PFSK-1 (cell line): ENCODE results near the gene TAAR8.

Experiments used
- FOXP2 ChIP-seq: optimal IDR thresholded peaks from 2 replicates; pipeline ENCODE3; 2011; ENCODE audit warnings: borderline replicate concordance, control low read depth, inconsistent platforms; ENCODE audit not compliant: insufficient read depth; ENCODE audit errors: extremely low read length, extremely low read depth
- POLR2AphosphoS5 ChIP-seq: IDR thresholded peaks from 2 replicates; pipeline ENCODE4 v1.6.1; 2012; ENCODE audit warnings: low read depth, mild to moderate bottlenecking, control low read depth, low read length, moderate library complexity
- SIN3A ChIP-seq: IDR thresholded peaks from 2 replicates; pipeline ENCODE4 v1.6.1; 2012; ENCODE audit warnings: mild to moderate bottlenecking, low read length, moderate library complexity, borderline replicate concordance; ENCODE audit not compliant: insufficient read depth
- TAF1 ChIP-seq: IDR thresholded peaks from 2 replicates; pipeline ENCODE4 v1.6.1; 2012; ENCODE audit warnings: low read length, control low read depth, borderline replicate concordance; ENCODE audit not compliant: insufficient read depth
- TF ChIP-seq, protein P1 (sequence below), 2 experiments: IDR thresholded peaks; 2 replicates each; pipeline versions ENCODE4 v1.6.1 to v1.8.0; 2011 to 2012; ENCODE audit warnings: low read depth in 2 of 2, low read length in 2 of 2, control low read depth in 1 of 2, inconsistent platforms in 1 of 2, mild to moderate bottlenecking in 1 of 2, moderate library complexity in 1 of 2; ENCODE audit not compliant: insufficient read depth in 1 of 2

The TAAR8 gene

GRCh38 chr6:132568611-132569010 is 16.1 kb downstream of the TAAR8 start:
- TF ChIP-seq FOXP2 = no peak
- TF ChIP-seq POLR2AphosphoS5 = no peak
- TF ChIP-seq, protein P1, sequence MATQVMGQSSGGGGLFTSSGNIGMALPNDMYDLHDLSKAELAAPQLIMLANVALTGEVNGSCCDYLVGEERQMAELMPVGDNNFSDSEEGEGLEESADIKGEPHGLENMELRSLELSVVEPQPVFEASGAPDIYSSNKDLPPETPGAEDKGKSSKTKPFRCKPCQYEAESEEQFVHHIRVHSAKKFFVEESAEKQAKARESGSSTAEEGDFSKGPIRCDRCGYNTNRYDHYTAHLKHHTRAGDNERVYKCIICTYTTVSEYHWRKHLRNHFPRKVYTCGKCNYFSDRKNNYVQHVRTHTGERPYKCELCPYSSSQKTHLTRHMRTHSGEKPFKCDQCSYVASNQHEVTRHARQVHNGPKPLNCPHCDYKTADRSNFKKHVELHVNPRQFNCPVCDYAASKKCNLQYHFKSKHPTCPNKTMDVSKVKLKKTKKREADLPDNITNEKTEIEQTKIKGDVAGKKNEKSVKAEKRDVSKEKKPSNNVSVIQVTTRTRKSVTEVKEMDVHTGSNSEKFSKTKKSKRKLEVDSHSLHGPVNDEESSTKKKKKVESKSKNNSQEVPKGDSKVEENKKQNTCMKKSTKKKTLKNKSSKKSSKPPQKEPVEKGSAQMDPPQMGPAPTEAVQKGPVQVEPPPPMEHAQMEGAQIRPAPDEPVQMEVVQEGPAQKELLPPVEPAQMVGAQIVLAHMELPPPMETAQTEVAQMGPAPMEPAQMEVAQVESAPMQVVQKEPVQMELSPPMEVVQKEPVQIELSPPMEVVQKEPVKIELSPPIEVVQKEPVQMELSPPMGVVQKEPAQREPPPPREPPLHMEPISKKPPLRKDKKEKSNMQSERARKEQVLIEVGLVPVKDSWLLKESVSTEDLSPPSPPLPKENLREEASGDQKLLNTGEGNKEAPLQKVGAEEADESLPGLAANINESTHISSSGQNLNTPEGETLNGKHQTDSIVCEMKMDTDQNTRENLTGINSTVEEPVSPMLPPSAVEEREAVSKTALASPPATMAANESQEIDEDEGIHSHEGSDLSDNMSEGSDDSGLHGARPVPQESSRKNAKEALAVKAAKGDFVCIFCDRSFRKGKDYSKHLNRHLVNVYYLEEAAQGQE (IDR thresholded peaks at IDR 0.05; ENCODE audit: insufficient read depth in 1 of 2, low read depth in 2 of 2, low read length in 2 of 2) = no peak
- TF ChIP-seq SIN3A = no peak
- no peak for TF ChIP-seq TAF1

DNA sequence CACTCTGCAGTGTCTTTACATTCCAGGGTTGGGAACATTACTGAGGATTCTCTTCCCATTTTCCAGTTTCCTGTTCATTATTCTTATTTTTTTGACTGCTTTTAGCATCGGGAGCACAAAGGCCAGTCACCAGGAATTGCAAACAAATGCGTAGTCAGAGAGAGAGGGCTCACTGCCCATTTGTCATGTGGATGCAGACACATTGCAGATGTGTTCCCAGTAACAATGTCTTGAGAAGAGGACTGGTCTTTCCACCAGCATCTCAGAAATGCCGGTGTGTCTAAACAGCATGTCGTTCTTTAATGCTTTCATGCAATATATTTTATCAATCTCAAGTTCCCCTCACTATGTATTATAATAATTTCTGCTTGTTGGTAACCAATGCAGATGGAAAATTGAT is 16.7 kb downstream of the TAAR8 start:
- TF ChIP-seq POLR2AphosphoS5 (no peak), TAF1 (no peak), SIN3A (no peak), FOXP2 (no peak)
- TF ChIP-seq, protein P1 (IDR thresholded peaks at IDR 0.05; ENCODE audit: insufficient read depth in 1 of 2, low read depth in 2 of 2, low read length in 2 of 2) = no peak

DNA sequence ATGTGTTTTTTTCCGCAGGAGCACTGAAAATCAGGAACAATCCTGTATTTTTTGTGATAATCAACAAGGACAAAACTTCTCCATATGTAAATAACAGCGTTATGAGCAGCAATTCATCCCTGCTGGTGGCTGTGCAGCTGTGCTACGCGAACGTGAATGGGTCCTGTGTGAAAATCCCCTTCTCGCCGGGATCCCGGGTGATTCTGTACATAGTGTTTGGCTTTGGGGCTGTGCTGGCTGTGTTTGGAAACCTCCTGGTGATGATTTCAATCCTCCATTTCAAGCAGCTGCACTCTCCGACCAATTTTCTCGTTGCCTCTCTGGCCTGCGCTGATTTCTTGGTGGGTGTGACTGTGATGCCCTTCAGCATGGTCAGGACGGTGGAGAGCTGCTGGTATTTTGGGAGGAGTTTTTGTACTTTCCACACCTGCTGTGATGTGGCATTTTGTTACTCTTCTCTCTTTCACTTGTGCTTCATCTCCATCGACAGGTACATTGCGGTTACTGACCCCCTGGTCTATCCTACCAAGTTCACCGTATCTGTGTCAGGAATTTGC is 17.8 kb downstream of the TAAR8 start, which contains the start of gene TAAR6:
Gene TAAR6, plus strand, starts transcription at position 102 of the 557 bp plus-strand sequence. Its CDS starts 0 bp downstream, at position 102.
- TF ChIP-seq POLR2AphosphoS5 (no peak), FOXP2 (no peak), TAF1 (no peak), SIN3A (no peak)
- TF ChIP-seq, protein P1 (IDR thresholded peaks at IDR 0.05; ENCODE audit: insufficient read depth in 1 of 2, low read depth in 2 of 2, low read length in 2 of 2) = no peak

DNA sequence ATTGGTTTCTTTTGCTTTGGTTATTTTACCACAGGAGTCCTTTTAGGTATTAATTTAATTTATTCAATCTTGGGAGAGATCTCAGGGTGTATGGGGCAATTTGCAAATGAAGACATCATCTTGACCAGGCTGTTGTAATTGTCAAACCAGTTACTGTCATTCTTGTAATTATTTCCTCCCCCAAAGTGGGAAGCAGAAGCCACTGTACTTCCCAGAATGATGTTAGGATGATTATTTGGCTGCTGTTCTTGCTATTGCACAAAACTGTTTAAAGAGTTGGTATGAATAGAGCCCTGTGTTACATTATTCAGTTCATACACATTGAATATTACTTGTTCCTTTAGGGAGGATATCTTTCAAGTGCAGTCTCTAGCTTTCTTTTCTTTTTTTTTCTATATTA is 19.3 kb downstream of the TAAR8 start:
- TF ChIP-seq TAF1 = no peak
- TF ChIP-seq, protein P1 (IDR thresholded peaks at IDR 0.05; ENCODE audit: insufficient read depth in 1 of 2, low read depth in 2 of 2, low read length in 2 of 2) = no peak
- TF ChIP-seq SIN3A = no peak
- TF ChIP-seq FOXP2 = no peak
- TF ChIP-seq POLR2AphosphoS5 = no peak
